ENCODE data around the gene TAMALIN.

The TAMALIN gene

GRCh38 chr12:51994959-51995358, 11.8 kb upstream of the TAMALIN start:
- Histone ChIP-seq H3K36me3 (ENCODE audit: insufficient read depth, low read length) (peaks cover 38% of the 10 kb centered on the region), H3K4me3 (ENCODE audit: low read depth in 1 of 2, low read length in 2 of 2) (no peak overlapping the region), H2AFZ (ENCODE audit: low read depth, low read length) (no peak overlapping the region), H3K9me3 (ENCODE audit: insufficient read depth, low read length, severe bottlenecking) (no peaks in the 10 kb centered on the region), H3K9ac (ENCODE audit: low read depth, low read length) (no peak overlapping the region), H3K27ac (ENCODE audit: low read length) (no peak overlapping the region), H3K4me2 (ENCODE audit: insufficient read depth, low read length) (no peak overlapping the region), H3K4me1 (ENCODE audit: insufficient read depth, low read length) (no peaks in the 10 kb centered on the region), H3K27me3 (ENCODE audit: insufficient read depth, low read length, poor library complexity) (no peaks in the 10 kb centered on the region), H4K20me1 (ENCODE audit: insufficient read depth, low read length) (no peaks in the 10 kb centered on the region), H3K79me2 (ENCODE audit: insufficient read depth, low read length) (no peaks in the 10 kb centered on the region)
- ATAC-seq (ENCODE audit: insufficient read depth, low read depth) (no peak), DNase-seq (no peak)
- TF ChIP-seq EZH2 (IDR thresholded peaks at IDR 0.05; ENCODE audit: borderline replicate concordance, low read depth, low read length, severe bottlenecking): no peak
- TF ChIP-seq, protein P1, sequence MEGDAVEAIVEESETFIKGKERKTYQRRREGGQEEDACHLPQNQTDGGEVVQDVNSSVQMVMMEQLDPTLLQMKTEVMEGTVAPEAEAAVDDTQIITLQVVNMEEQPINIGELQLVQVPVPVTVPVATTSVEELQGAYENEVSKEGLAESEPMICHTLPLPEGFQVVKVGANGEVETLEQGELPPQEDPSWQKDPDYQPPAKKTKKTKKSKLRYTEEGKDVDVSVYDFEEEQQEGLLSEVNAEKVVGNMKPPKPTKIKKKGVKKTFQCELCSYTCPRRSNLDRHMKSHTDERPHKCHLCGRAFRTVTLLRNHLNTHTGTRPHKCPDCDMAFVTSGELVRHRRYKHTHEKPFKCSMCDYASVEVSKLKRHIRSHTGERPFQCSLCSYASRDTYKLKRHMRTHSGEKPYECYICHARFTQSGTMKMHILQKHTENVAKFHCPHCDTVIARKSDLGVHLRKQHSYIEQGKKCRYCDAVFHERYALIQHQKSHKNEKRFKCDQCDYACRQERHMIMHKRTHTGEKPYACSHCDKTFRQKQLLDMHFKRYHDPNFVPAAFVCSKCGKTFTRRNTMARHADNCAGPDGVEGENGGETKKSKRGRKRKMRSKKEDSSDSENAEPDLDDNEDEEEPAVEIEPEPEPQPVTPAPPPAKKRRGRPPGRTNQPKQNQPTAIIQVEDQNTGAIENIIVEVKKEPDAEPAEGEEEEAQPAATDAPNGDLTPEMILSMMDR (IDR thresholded peaks at IDR 0.05; ENCODE audit: borderline replicate concordance, extremely low read depth, low read length, poor library complexity, severe bottlenecking): no peak

DNA sequence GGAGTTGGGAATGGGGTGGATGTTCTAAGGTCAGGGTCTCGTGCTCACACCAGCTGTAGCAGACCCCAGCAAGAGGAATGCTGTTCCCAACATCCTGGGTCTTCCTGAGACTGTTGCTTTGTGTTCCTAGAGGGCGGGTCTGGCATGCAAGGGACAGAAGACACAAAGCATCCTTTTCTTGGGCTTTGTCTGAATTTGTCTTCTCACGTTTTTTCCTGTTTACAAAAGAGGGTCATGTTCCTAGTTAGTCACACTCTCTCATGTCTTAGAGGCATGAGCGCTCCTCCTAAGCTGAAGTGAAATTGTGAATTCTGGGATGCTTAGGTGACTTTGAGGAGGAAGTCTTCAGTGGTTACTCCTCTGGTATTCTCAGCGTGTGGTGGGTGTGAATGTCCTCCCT, 9.6 kb upstream of the TAMALIN start:
- H4K20me1 ChIP-seq (ENCODE audit: insufficient read depth, low read length): no peaks in the 10 kb centered on the region
- no peaks in the 10 kb centered on the region for H3K9me3 ChIP-seq (ENCODE audit: insufficient read depth, low read length, severe bottlenecking)
- H3K4me1 ChIP-seq (ENCODE audit: insufficient read depth, low read length): no peaks in the 10 kb centered on the region
- ATAC-seq (ENCODE audit: insufficient read depth, low read depth): no peak
- H2AFZ ChIP-seq (ENCODE audit: low read depth, low read length): no peak overlapping the region
- H3K4me2 ChIP-seq (ENCODE audit: insufficient read depth, low read length): no peak overlapping the region
- no peak for DNase-seq
- H3K4me3 ChIP-seq (ENCODE audit: low read depth in 1 of 2, low read length in 2 of 2): no peak overlapping the region
- H3K9ac ChIP-seq (ENCODE audit: low read depth, low read length): no peak overlapping the region
- no peaks in the 10 kb centered on the region for H3K27me3 ChIP-seq (ENCODE audit: insufficient read depth, low read length, poor library complexity)
- TF ChIP-seq EZH2 (IDR thresholded peaks at IDR 0.05; ENCODE audit: borderline replicate concordance, low read depth, low read length, severe bottlenecking): no peak
- TF ChIP-seq, protein P1 (IDR thresholded peaks at IDR 0.05; ENCODE audit: borderline replicate concordance, extremely low read depth, low read length, poor library complexity, severe bottlenecking): no peak
- H3K79me2 ChIP-seq (ENCODE audit: insufficient read depth, low read length): no peaks in the 10 kb centered on the region
- peaks cover 33% of the 10 kb centered on the region for H3K36me3 ChIP-seq (ENCODE audit: insufficient read depth, low read length)
- H3K27ac ChIP-seq (ENCODE audit: low read length): no peak overlapping the region

DNA sequence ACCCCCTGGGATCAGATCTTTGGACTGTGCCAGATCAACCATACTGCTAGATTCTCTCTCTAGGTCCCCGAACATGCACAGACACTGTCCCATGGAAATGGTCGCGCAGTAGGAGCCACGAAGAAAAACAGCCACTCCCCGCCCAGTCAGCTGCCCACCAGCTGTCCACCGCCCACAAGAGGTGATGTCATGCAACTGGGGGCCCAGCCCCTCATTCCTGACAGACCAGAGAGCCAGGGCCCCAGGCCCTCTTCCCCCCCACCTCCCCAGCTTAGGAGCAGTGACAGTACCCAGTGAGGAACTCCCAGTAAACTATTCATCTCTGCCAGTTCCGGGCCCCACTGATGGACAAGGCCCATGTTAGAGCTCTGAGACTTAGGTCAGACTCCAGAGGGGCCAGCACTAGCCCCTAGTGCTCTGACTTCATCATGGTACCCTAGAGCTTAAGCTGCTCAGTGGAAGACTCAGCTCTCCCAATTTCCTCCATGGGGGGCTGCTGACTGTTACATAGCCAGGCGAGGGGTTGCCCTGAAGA, 3.7 kb upstream of the TAMALIN start:
- H3K9me3 ChIP-seq (ENCODE audit: insufficient read depth, low read length, severe bottlenecking): no peaks in the 10 kb centered on the region
- H3K27me3 ChIP-seq (ENCODE audit: insufficient read depth, low read length, poor library complexity): peaks cover 27% of the 10 kb centered on the region
- no peak overlapping the region for H3K27ac ChIP-seq (ENCODE audit: low read length)
- H3K9ac ChIP-seq (ENCODE audit: low read depth, low read length): no peak overlapping the region
- no peak overlapping the region for H2AFZ ChIP-seq (ENCODE audit: low read depth, low read length)
- H3K4me3 ChIP-seq (ENCODE audit: low read depth in 1 of 2, low read length in 2 of 2): no peak overlapping the region
- H3K4me2 ChIP-seq (ENCODE audit: insufficient read depth, low read length): no peak overlapping the region
- ATAC-seq (ENCODE audit: insufficient read depth, low read depth): no peak
- no peak for DNase-seq
- peaks cover 1% of the 10 kb centered on the region; the same call in 1 of the 2 replicates for H3K36me3 ChIP-seq (ENCODE audit: insufficient read depth, low read length)
- H3K4me1 ChIP-seq (ENCODE audit: insufficient read depth, low read length): peaks cover 29% of the 10 kb centered on the region
- no peak for TF ChIP-seq EZH2 (IDR thresholded peaks at IDR 0.05; ENCODE audit: borderline replicate concordance, low read depth, low read length, severe bottlenecking)
- TF ChIP-seq, protein P1 (IDR thresholded peaks at IDR 0.05; ENCODE audit: borderline replicate concordance, extremely low read depth, low read length, poor library complexity, severe bottlenecking): no peak
- H4K20me1 ChIP-seq (ENCODE audit: insufficient read depth, low read length): peaks cover 17% of the 10 kb centered on the region
- no peaks in the 10 kb centered on the region for H3K79me2 ChIP-seq (ENCODE audit: insufficient read depth, low read length)

Measured in DND-41 (cell line).